ENCODE data around the gene PHLDA3.

PHLDA3 gene

GRCh38 chr1:201460814-201461644 lies 8.0 kb downstream of the PHLDA3 start:
- peaks cover 15% of the 10 kb centered on the region for H3K4me1 ChIP-seq (ENCODE audit: insufficient read depth, low read length)
- H3K9me3 ChIP-seq (ENCODE audit: low read length): no peaks in the 10 kb centered on the region
- H3K4me3 ChIP-seq (ENCODE audit: low read length): no peak overlapping the region
- H2AFZ ChIP-seq (ENCODE audit: low read depth, low read length): no peak overlapping the region
- peaks cover 17% of the 10 kb centered on the region for H3K36me3 ChIP-seq (ENCODE audit: insufficient read depth, low read length)
- H3K27me3 ChIP-seq (ENCODE audit: insufficient read depth, low read length): no peaks in the 10 kb centered on the region

- Histone ChIP-seq H3K4me3 (ENCODE audit: low read length) (no peak overlapping the region), H3K27me3 (ENCODE audit: insufficient read depth, low read length) (no peaks in the 10 kb centered on the region), H3K36me3 (ENCODE audit: insufficient read depth, low read length) (peaks cover 6% of the 10 kb centered on the region), H2AFZ (ENCODE audit: low read depth, low read length) (no peak overlapping the region), H3K9me3 (ENCODE audit: low read length) (no peaks in the 10 kb centered on the region), H3K4me1 (ENCODE audit: insufficient read depth, low read length) (peaks cover 14% of the 10 kb centered on the region)
These were observed 9.2 kb downstream of the PHLDA3 start for GRCh38 chr1:201459775-201460174.

GRCh38 chr1:201459052-201459451 lies 9.9 kb downstream of the PHLDA3 start:
- Histone ChIP-seq H3K4me1 (ENCODE audit: insufficient read depth, low read length) (peaks cover 14% of the 10 kb centered on the region), H2AFZ (ENCODE audit: low read depth, low read length) (no peak overlapping the region), H3K36me3 (ENCODE audit: insufficient read depth, low read length) (no peaks in the 10 kb centered on the region), H3K4me3 (ENCODE audit: low read length) (no peak overlapping the region), H3K27me3 (ENCODE audit: insufficient read depth, low read length) (no peaks in the 10 kb centered on the region), H3K9me3 (ENCODE audit: low read length) (no peaks in the 10 kb centered on the region)

- Histone ChIP-seq H3K27me3 (ENCODE audit: insufficient read depth, low read length) (no peaks in the 10 kb centered on the region), H3K9me3 (ENCODE audit: low read length) (no peaks in the 10 kb centered on the region), H3K36me3 (ENCODE audit: insufficient read depth, low read length) (no peaks in the 10 kb centered on the region), H3K4me3 (ENCODE audit: low read length) (no peak overlapping the region), H3K4me1 (ENCODE audit: insufficient read depth, low read length) (peaks cover 14% of the 10 kb centered on the region), H2AFZ (ENCODE audit: low read depth, low read length) (no peak overlapping the region)
These were observed 11.5 kb downstream of the PHLDA3 start for GRCh38 chr1:201457508-201457960.

- H3K36me3 ChIP-seq (ENCODE audit: insufficient read depth, low read length): no peaks in the 10 kb centered on the region
- H3K4me3 ChIP-seq (ENCODE audit: low read length): no peak overlapping the region
- peaks cover 14% of the 10 kb centered on the region for H3K4me1 ChIP-seq (ENCODE audit: insufficient read depth, low read length)
- H3K9me3 ChIP-seq (ENCODE audit: low read length): no peaks in the 10 kb centered on the region
- H2AFZ ChIP-seq (ENCODE audit: low read depth, low read length): no peak overlapping the region
- no peaks in the 10 kb centered on the region for H3K27me3 ChIP-seq (ENCODE audit: insufficient read depth, low read length)
These were observed 12.3 kb downstream of the PHLDA3 start for GRCh38 chr1:201456499-201457309.

- peaks cover 18% of the 10 kb centered on the region for H3K4me1 ChIP-seq (ENCODE audit: insufficient read depth, low read length)
- no peaks in the 10 kb centered on the region for H3K9me3 ChIP-seq (ENCODE audit: low read length)
- H3K36me3 ChIP-seq (ENCODE audit: insufficient read depth, low read length): no peaks in the 10 kb centered on the region
- H3K4me3 ChIP-seq (ENCODE audit: low read length): no peak overlapping the region
- H2AFZ ChIP-seq (ENCODE audit: low read depth, low read length): no peak overlapping the region
- H3K27me3 ChIP-seq (ENCODE audit: insufficient read depth, low read length): no peaks in the 10 kb centered on the region
These were observed 13.9 kb downstream of the PHLDA3 start for GRCh38 chr1:201455098-201455497.

GRCh38 chr1:201454608-201455007 lies 14.4 kb downstream of the PHLDA3 start:
- Histone ChIP-seq H3K4me3 (ENCODE audit: low read length) (no peak overlapping the region), H2AFZ (ENCODE audit: low read depth, low read length) (no peak overlapping the region), H3K36me3 (ENCODE audit: insufficient read depth, low read length) (no peaks in the 10 kb centered on the region), H3K4me1 (ENCODE audit: insufficient read depth, low read length) (peaks cover 18% of the 10 kb centered on the region), H3K9me3 (ENCODE audit: low read length) (no peaks in the 10 kb centered on the region), H3K27me3 (ENCODE audit: insufficient read depth, low read length) (no peaks in the 10 kb centered on the region)

- H3K27me3 ChIP-seq (ENCODE audit: insufficient read depth, low read length): no peaks in the 10 kb centered on the region
- H3K36me3 ChIP-seq (ENCODE audit: insufficient read depth, low read length): no peaks in the 10 kb centered on the region
- H3K4me3 ChIP-seq (ENCODE audit: low read length): no peak overlapping the region
- H2AFZ ChIP-seq (ENCODE audit: low read depth, low read length): no peak overlapping the region
- peaks cover 33% of the 10 kb centered on the region for H3K4me1 ChIP-seq (ENCODE audit: insufficient read depth, low read length)
- no peaks in the 10 kb centered on the region for H3K9me3 ChIP-seq (ENCODE audit: low read length)
These were observed 16.1 kb downstream of the PHLDA3 start for GRCh38 chr1:201452866-201453265.

GRCh38 chr1:201450721-201451291 lies 18.2 kb downstream of the PHLDA3 start:
- Histone ChIP-seq H2AFZ (ENCODE audit: low read depth, low read length) (no peak overlapping the region), H3K36me3 (ENCODE audit: insufficient read depth, low read length) (no peaks in the 10 kb centered on the region), H3K27me3 (ENCODE audit: insufficient read depth, low read length) (no peaks in the 10 kb centered on the region), H3K9me3 (ENCODE audit: low read length) (no peaks in the 10 kb centered on the region), H3K4me1 (ENCODE audit: insufficient read depth, low read length) (peaks cover 22% of the 10 kb centered on the region), H3K4me3 (ENCODE audit: low read length) (no peak overlapping the region)

- Histone ChIP-seq H3K4me1 (ENCODE audit: insufficient read depth, low read length) (peaks cover 22% of the 10 kb centered on the region), H3K27me3 (ENCODE audit: insufficient read depth, low read length) (peaks cover 5% of the 10 kb centered on the region), H3K36me3 (ENCODE audit: insufficient read depth, low read length) (no peaks in the 10 kb centered on the region), H3K9me3 (ENCODE audit: low read length) (no peaks in the 10 kb centered on the region), H3K4me3 (ENCODE audit: low read length) (no peak overlapping the region), H2AFZ (ENCODE audit: low read depth, low read length) (no peak overlapping the region)
These were observed 20.0 kb downstream of the PHLDA3 start for GRCh38 chr1:201448990-201449389.

- H2AFZ ChIP-seq (ENCODE audit: low read depth, low read length): no peak overlapping the region
- H3K4me1 ChIP-seq (ENCODE audit: insufficient read depth, low read length): peaks cover 22% of the 10 kb centered on the region
- H3K4me3 ChIP-seq (ENCODE audit: low read length): no peak overlapping the region
- peaks cover 5% of the 10 kb centered on the region for H3K27me3 ChIP-seq (ENCODE audit: insufficient read depth, low read length)
- H3K36me3 ChIP-seq (ENCODE audit: insufficient read depth, low read length): no peaks in the 10 kb centered on the region
- no peaks in the 10 kb centered on the region for H3K9me3 ChIP-seq (ENCODE audit: low read length)
These were observed 20.8 kb downstream of the PHLDA3 start for GRCh38 chr1:201447903-201448871.

GRCh38 chr1:201445310-201445709 lies 23.7 kb downstream of the PHLDA3 start:
- Histone ChIP-seq H3K27me3 (ENCODE audit: insufficient read depth, low read length) (peaks cover 5% of the 10 kb centered on the region), H3K4me1 (ENCODE audit: insufficient read depth, low read length) (peaks cover 15% of the 10 kb centered on the region), H3K9me3 (ENCODE audit: low read length) (no peaks in the 10 kb centered on the region), H2AFZ (ENCODE audit: low read depth, low read length) (no peak overlapping the region), H3K4me3 (ENCODE audit: low read length) (no peak overlapping the region), H3K36me3 (ENCODE audit: insufficient read depth, low read length) (no peaks in the 10 kb centered on the region)

Measured in neuron (in vitro differentiated cells).